Panc1 (cell line): ENCODE measurements around the gene NAT9. TPM values are rescaled to one million over a fixed set of nuclear protein-coding genes. Genes with fewer than 3 reads are reported as not detected.

Experiments used
- ATAC-seq: fragments of 200-7000 bp; cut with Tn5 transposase; 2 replicates; pipeline ENCODE4 v1.9.1; 2020; ENCODE audit warnings: mild to moderate bottlenecking, moderate library complexity
- BruUV-seq: library from RNA; stranded (reverse); fragments of 400-500 nt; replicated peaks from 2 replicates; lab custom pipeline; 2021; lab: Mats Ljungman, UMichigan
- CTCF ChIA-PET: fragments of 300-600 bp; sonication (Branson Sonifier 250); formaldehyde crosslinking; loops from one replicate; lab custom pipeline; 2022; ENCODE audit warnings: antibody characterized with exemption; lab: Charles Lee
- POLR2A ChIA-PET: fragments of 300-600 bp; sonication (Branson Sonifier 250); formaldehyde crosslinking; loops from one replicate; lab custom pipeline; 2022; ENCODE audit warnings: antibody characterized with exemption; lab: Charles Lee
- DNase-seq: peaks from one replicate; pipeline ENCODE4 v3.0.0-alpha.2; 2010; ENCODE audit warnings: low read depth, low spot score
- H3K27ac ChIP-seq: 2 replicates; pipeline ENCODE4 v1.5.1; 2011; ENCODE audit warnings: mild to moderate bottlenecking, low read length, inconsistent platforms
- H3K27me3 ChIP-seq: fragments of 200-500 bp; sonication (Bioruptor generic); 2 replicates; pipeline ENCODE4 v1.6.0; 2014; ENCODE audit warnings: low read length, inconsistent platforms; ENCODE audit not compliant: control insufficient read depth, insufficient read depth
- H3K36me3 ChIP-seq: fragments of 200-500 bp; sonication (Bioruptor generic); 2 replicates; pipeline ENCODE4 v1.5.1; 2014; ENCODE audit warnings: inconsistent platforms, mild to moderate bottlenecking, low read length, moderate library complexity; ENCODE audit not compliant: control insufficient read depth, insufficient read depth
- H3K4me1 ChIP-seq: 2 replicates; pipeline ENCODE4 v1.5.1; 2011; ENCODE audit warnings: inconsistent platforms, mild to moderate bottlenecking, low read length, moderate library complexity; ENCODE audit not compliant: control insufficient read depth, insufficient read depth
- H3K4me3 ChIP-seq, 2 experiments: 2 replicates each; pipeline ENCODE4 v1.5.1; 2011 to 2012; ENCODE audit warnings: low read depth in 2 of 2, low read length in 2 of 2, mild to moderate bottlenecking in 2 of 2, inconsistent platforms in 1 of 2, moderate library complexity in 1 of 2
- H3K9me3 ChIP-seq: fragments of 200-500 bp; sonication (Bioruptor generic); 2 replicates; pipeline ENCODE4 v1.5.1; 2014; ENCODE audit warnings: low read depth, mild to moderate bottlenecking, inconsistent platforms, low read length, moderate library complexity; ENCODE audit not compliant: control insufficient read depth, insufficient read depth
- POLR2AphosphoS5 ChIP-seq: IDR thresholded peaks from 2 replicates; pipeline ENCODE4 v1.6.1; 2012; ENCODE audit warnings: mild to moderate bottlenecking, low read depth, low read length, moderate library complexity
- REST ChIP-seq, 2 experiments: IDR thresholded peaks; 2 replicates each; pipeline ENCODE4 v1.6.1; 2011 to 2012; ENCODE audit warnings: low read depth in 2 of 2, control low read depth in 1 of 2, low read length in 1 of 2, mild to moderate bottlenecking in 1 of 2, moderate library complexity in 1 of 2; ENCODE audit not compliant: insufficient read depth in 1 of 2
- SIN3A ChIP-seq: IDR thresholded peaks from 2 replicates; pipeline ENCODE4 v1.6.1; 2012; ENCODE audit warnings: low read depth, mild to moderate bottlenecking, low read length, moderate library complexity, borderline replicate concordance; ENCODE audit not compliant: insufficient read depth
- TCF7L2 ChIP-seq: IDR thresholded peaks from 2 replicates; pipeline ENCODE4 v1.6.1; 2011; ENCODE audit warnings: mild to moderate bottlenecking, low read depth, low read length, inconsistent platforms
- in situ Hi-C: cut with HindIII; loops from 2 replicates; pipeline ENCODE4 v1.10.0; 2016; ENCODE audit warnings: low sequenced_read_pairs, low pct_unique_long_range_greater_than_20kb
- intact Hi-C: fragments of 100-400 bp; cut with micrococcal nuclease; formaldehyde crosslinking; loops from one replicate; pipeline ENCODE4 v1.10.0; 2022; ENCODE audit not compliant: unreplicated experiment
- total RNA-seq: library from RNA; stranded (reverse); gene quantifications from one replicate; pipeline ENCODE4 v1.2.1, GENCODE V29; 2021; ENCODE audit not compliant: unreplicated experiment
- TF ChIP-seq, protein P1 (sequence below): fragments of 450-650 bp; IDR thresholded peaks from 2 replicates; pipeline ENCODE4 v1.5.1; 2017; ENCODE audit warnings: mild to moderate bottlenecking

Gene NAT9
- total RNA-seq, 1 experiment from 2014 or later: 90.1 TPM

- Histone ChIP-seq H3K9me3 (no peaks in the 10 kb centered on the region), H3K27ac (no peak overlapping the region), H3K36me3 (no peaks in the 10 kb centered on the region), H3K4me3 (no peak overlapping the region), H3K27me3 (no peaks in the 10 kb centered on the region), H3K4me1 (no peaks in the 10 kb centered on the region; the same call in 1 of the 2 replicates)
- DNase-seq (no peak), ATAC-seq (no peak)
- in situ Hi-C loops: no loop called here
- intact Hi-C loops: no loop called here
- CTCF ChIA-PET: no interaction called here
- POLR2A ChIA-PET: no interaction called here
- BruUV-seq: no TSS peak
- TF ChIP-seq SIN3A: no peak
- no peak for TF ChIP-seq REST (IDR thresholded peaks at IDR 0.05; ENCODE audit: insufficient read depth in 1 of 2, low read depth in 2 of 2, low read length in 1 of 2)
- TF ChIP-seq POLR2AphosphoS5: no peak
- TF ChIP-seq, protein P1, sequence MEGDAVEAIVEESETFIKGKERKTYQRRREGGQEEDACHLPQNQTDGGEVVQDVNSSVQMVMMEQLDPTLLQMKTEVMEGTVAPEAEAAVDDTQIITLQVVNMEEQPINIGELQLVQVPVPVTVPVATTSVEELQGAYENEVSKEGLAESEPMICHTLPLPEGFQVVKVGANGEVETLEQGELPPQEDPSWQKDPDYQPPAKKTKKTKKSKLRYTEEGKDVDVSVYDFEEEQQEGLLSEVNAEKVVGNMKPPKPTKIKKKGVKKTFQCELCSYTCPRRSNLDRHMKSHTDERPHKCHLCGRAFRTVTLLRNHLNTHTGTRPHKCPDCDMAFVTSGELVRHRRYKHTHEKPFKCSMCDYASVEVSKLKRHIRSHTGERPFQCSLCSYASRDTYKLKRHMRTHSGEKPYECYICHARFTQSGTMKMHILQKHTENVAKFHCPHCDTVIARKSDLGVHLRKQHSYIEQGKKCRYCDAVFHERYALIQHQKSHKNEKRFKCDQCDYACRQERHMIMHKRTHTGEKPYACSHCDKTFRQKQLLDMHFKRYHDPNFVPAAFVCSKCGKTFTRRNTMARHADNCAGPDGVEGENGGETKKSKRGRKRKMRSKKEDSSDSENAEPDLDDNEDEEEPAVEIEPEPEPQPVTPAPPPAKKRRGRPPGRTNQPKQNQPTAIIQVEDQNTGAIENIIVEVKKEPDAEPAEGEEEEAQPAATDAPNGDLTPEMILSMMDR: no peak
- TF ChIP-seq TCF7L2: no peak
These were observed 22.1 kb upstream of the NAT9 start for GRCh38 chr17:74798239-74798707.

DNA sequence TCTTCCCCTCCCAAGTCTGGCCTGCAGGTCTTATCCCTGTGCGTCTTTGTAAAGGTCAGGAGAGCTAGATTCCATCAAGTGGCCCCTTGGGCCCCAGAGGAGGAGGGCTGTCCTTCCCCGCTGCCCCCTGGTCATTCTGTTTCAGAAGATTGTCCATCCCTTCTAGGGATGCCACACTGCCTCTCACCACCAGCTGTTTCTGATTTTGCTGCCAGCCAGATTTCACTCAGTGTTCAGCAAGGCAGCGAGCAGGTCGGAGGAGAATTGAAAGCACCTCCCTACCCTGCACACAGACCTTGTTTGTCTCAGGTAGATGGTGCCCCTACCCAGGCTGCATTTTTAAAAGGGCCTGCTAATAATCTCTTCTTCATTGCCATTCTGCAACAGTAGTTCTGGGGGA, 21.7 kb upstream of the NAT9 start:
- intact Hi-C loops: no loop called here
- no TSS peak for BruUV-seq
- H3K9me3 ChIP-seq: no peaks in the 10 kb centered on the region
- H3K27ac ChIP-seq: no peak overlapping the region
- in situ Hi-C loops: no loop called here
- no peak overlapping the region for H3K4me3 ChIP-seq
- CTCF ChIA-PET: no interaction called here
- no peak for ATAC-seq
- H3K36me3 ChIP-seq: no peaks in the 10 kb centered on the region
- no peaks in the 10 kb centered on the region for H3K4me1 ChIP-seq
- POLR2A ChIA-PET: no interaction called here
- no peaks in the 10 kb centered on the region for H3K27me3 ChIP-seq
- TF ChIP-seq POLR2AphosphoS5 (no peak), TCF7L2 (no peak), REST (IDR thresholded peaks at IDR 0.05; ENCODE audit: insufficient read depth in 1 of 2, low read depth in 2 of 2, low read length in 1 of 2) (no peak), SIN3A (no peak)
- TF ChIP-seq, protein P1: no peak
- DNase-seq: no peak
